DOHH2 (cell line): Measurements from ENCODE around the gene NUDT4.

Experiments
- H3F3A ChIP-seq: fragments of 200-600 bp; sonication (generic), shearing (Covaris generic); 2 replicates; pipeline ENCODE4 v1.6.0; 2016; ENCODE audit warnings: antibody characterized with exemption, mild to moderate bottlenecking; ENCODE audit not compliant: control insufficient read depth, insufficient read depth
- H3K27ac ChIP-seq: fragments of 200-600 bp; sonication (generic); 2 replicates; pipeline ENCODE4 v1.5.1; 2014; ENCODE audit warnings: low read depth, mild to moderate bottlenecking, low read length, moderate library complexity
- H3K27me3 ChIP-seq: fragments of 200-600 bp; sonication (generic); 2 replicates; pipeline ENCODE4 v1.6.1; 2014; ENCODE audit warnings: mild to moderate bottlenecking, low read length, mixed read lengths; ENCODE audit not compliant: control insufficient read depth
- H3K36me3 ChIP-seq: fragments of 200-600 bp; sonication (generic); 2 replicates; pipeline ENCODE4 v1.6.1; 2014; ENCODE audit warnings: mild to moderate bottlenecking, low read length, moderate library complexity, mixed read lengths; ENCODE audit not compliant: control insufficient read depth
- H3K4me1 ChIP-seq: fragments of 200-600 bp; sonication (generic); 2 replicates; pipeline ENCODE4 v1.6.1; 2014; ENCODE audit warnings: mild to moderate bottlenecking, low read length, mixed read lengths; ENCODE audit not compliant: control insufficient read depth
- H3K4me2 ChIP-seq: fragments of 200-600 bp; sonication (generic); 2 replicates; pipeline ENCODE4 v1.6.0; 2014; ENCODE audit warnings: mild to moderate bottlenecking, low read length, moderate library complexity
- H3K4me3 ChIP-seq: fragments of 200-600 bp; sonication (generic); 2 replicates; pipeline ENCODE4 v1.5.1; 2014; ENCODE audit warnings: mild to moderate bottlenecking, low read length, mixed read lengths
- H3K79me2 ChIP-seq: fragments of 200-600 bp; sonication (generic); 2 replicates; pipeline ENCODE4 v1.6.1; 2014; ENCODE audit warnings: mild to moderate bottlenecking, low read length, mixed read lengths; ENCODE audit not compliant: control insufficient read depth
- H3K9me2 ChIP-seq: fragments of 200-600 bp; sonication (generic); replicated peaks from 2 replicates; pipeline ENCODE4 v1.6.1; 2014; ENCODE audit warnings: mild to moderate bottlenecking, low read length, mixed read lengths; ENCODE audit not compliant: control insufficient read depth
- H3K9me3 ChIP-seq: fragments of 200-600 bp; sonication (generic); 2 replicates; pipeline ENCODE4 v1.6.1; 2014; ENCODE audit warnings: antibody characterized with exemption, low read length, mixed read lengths; ENCODE audit not compliant: control insufficient read depth, insufficient read depth
- H4K20me1 ChIP-seq: fragments of 200-600 bp; sonication (generic); 2 replicates; pipeline ENCODE4 v1.6.0; 2014; ENCODE audit warnings: low read depth, mild to moderate bottlenecking, antibody characterized with exemption, low read length, moderate library complexity; ENCODE audit not compliant: control insufficient read depth, insufficient read depth
- EZH2phosphoT487 ChIP-seq: fragments of 200-600 bp; sonication (generic); IDR thresholded peaks from 2 replicates; pipeline ENCODE4 v1.6.1; 2017; ENCODE audit warnings: borderline replicate concordance, mild to moderate bottlenecking, antibody characterized with exemption, low read length, moderate library complexity, mixed read lengths
- TF ChIP-seq, protein P1 (sequence below): fragments of 200-600 bp; sonication (generic); IDR thresholded peaks from one replicate; pipeline ENCODE4 v1.5.1; 2014; ENCODE audit warnings: antibody characterized with exemption, mild to moderate bottlenecking, low read depth, low read length; ENCODE audit not compliant: poor library complexity, severe bottlenecking

Gene NUDT4

GRCh38 chr12:93335603-93336162 lies 42.0 kb upstream of the NUDT4 start:
- TF ChIP-seq, protein P1, sequence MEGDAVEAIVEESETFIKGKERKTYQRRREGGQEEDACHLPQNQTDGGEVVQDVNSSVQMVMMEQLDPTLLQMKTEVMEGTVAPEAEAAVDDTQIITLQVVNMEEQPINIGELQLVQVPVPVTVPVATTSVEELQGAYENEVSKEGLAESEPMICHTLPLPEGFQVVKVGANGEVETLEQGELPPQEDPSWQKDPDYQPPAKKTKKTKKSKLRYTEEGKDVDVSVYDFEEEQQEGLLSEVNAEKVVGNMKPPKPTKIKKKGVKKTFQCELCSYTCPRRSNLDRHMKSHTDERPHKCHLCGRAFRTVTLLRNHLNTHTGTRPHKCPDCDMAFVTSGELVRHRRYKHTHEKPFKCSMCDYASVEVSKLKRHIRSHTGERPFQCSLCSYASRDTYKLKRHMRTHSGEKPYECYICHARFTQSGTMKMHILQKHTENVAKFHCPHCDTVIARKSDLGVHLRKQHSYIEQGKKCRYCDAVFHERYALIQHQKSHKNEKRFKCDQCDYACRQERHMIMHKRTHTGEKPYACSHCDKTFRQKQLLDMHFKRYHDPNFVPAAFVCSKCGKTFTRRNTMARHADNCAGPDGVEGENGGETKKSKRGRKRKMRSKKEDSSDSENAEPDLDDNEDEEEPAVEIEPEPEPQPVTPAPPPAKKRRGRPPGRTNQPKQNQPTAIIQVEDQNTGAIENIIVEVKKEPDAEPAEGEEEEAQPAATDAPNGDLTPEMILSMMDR, result no peak
- no peak for TF ChIP-seq EZH2phosphoT487
- H3F3A ChIP-seq, result no peaks in the 10 kb centered on the region
- H3K36me3 ChIP-seq, result no peaks in the 10 kb centered on the region
- H3K27me3 ChIP-seq, result no peaks in the 10 kb centered on the region
- H3K4me2 ChIP-seq, result no peak overlapping the region
- no peaks in the 10 kb centered on the region for H3K9me3 ChIP-seq
- no peaks in the 10 kb centered on the region for H3K79me2 ChIP-seq
- H3K9me2 ChIP-seq, result no peaks in the 10 kb centered on the region
- H4K20me1 ChIP-seq, result no peaks in the 10 kb centered on the region
- H3K4me1 ChIP-seq, result no peaks in the 10 kb centered on the region
- H3K4me3 ChIP-seq, result no peak overlapping the region
- no peak overlapping the region for H3K27ac ChIP-seq

DNA sequence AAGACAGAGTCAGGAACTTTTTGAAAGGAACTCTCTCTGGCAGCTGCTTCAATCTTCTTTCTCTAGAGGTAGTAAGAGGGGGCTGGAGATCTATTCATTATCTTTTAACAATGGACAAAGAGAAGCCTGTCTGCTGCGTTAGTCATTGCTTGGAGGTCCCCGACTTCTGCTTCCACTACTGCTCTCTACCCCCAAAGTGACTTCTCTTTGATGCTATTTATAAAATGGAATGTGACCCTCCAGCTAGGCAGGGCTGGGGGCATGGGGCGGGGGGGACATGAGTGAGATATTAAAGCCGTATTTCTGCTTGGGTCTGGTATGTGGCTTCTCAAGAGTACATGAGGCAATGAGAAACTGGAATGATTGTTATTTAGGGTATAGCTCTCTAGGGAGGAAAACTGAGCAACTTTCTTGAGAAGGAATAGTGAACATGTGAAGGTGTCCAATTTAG lies 41.4 kb upstream of the NUDT4 start:
- H3K27me3 ChIP-seq, result no peaks in the 10 kb centered on the region
- H3K4me2 ChIP-seq, result no peak overlapping the region
- H3K79me2 ChIP-seq, result no peaks in the 10 kb centered on the region
- H3F3A ChIP-seq, result no peaks in the 10 kb centered on the region
- H3K9me2 ChIP-seq, result no peaks in the 10 kb centered on the region
- TF ChIP-seq, protein P1, result no peak
- TF ChIP-seq EZH2phosphoT487, result no peak
- H3K4me3 ChIP-seq, result no peak overlapping the region
- no peaks in the 10 kb centered on the region for H4K20me1 ChIP-seq
- H3K9me3 ChIP-seq, result no peaks in the 10 kb centered on the region
- H3K36me3 ChIP-seq, result no peaks in the 10 kb centered on the region
- no peaks in the 10 kb centered on the region for H3K4me1 ChIP-seq
- no peak overlapping the region for H3K27ac ChIP-seq

- Histone ChIP-seq H4K20me1 (no peaks in the 10 kb centered on the region), H3F3A (no peaks in the 10 kb centered on the region), H3K4me3 (no peak overlapping the region), H3K79me2 (no peaks in the 10 kb centered on the region), H3K9me2 (no peaks in the 10 kb centered on the region), H3K9me3 (no peaks in the 10 kb centered on the region), H3K4me1 (no peaks in the 10 kb centered on the region), H3K36me3 (no peaks in the 10 kb centered on the region), H3K27me3 (no peaks in the 10 kb centered on the region), H3K27ac (no peak overlapping the region), H3K4me2 (no peak overlapping the region)
- TF ChIP-seq, protein P1, result no peak
- no peak for TF ChIP-seq EZH2phosphoT487
Measured at GRCh38 chr12:93338598-93338997, 39.1 kb upstream of the NUDT4 start.
